ENCODE results near the gene KIAA0825.

GRCh38 chr5:94274707-94275106 is 343.7 kb downstream of the KIAA0825 start:
- TF ChIP-seq POLR2AphosphoS5 (IDR thresholded peaks at IDR 0.05; ENCODE audit: low read depth, low read length) (no peak), SIN3A (IDR thresholded peaks at IDR 0.05; ENCODE audit: borderline replicate concordance, insufficient read depth, low read depth, low read length) (no peak), REST (IDR thresholded peaks at IDR 0.05; ENCODE audit: insufficient read depth in 1 of 2, low read depth in 2 of 2, low read length in 1 of 2) (no peak)
- TF ChIP-seq, protein P1, sequence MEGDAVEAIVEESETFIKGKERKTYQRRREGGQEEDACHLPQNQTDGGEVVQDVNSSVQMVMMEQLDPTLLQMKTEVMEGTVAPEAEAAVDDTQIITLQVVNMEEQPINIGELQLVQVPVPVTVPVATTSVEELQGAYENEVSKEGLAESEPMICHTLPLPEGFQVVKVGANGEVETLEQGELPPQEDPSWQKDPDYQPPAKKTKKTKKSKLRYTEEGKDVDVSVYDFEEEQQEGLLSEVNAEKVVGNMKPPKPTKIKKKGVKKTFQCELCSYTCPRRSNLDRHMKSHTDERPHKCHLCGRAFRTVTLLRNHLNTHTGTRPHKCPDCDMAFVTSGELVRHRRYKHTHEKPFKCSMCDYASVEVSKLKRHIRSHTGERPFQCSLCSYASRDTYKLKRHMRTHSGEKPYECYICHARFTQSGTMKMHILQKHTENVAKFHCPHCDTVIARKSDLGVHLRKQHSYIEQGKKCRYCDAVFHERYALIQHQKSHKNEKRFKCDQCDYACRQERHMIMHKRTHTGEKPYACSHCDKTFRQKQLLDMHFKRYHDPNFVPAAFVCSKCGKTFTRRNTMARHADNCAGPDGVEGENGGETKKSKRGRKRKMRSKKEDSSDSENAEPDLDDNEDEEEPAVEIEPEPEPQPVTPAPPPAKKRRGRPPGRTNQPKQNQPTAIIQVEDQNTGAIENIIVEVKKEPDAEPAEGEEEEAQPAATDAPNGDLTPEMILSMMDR (IDR thresholded peaks at IDR 0.05), result no peak

Measured in Panc1 (cell line).